ENCODE data around the gene CPSF4. TPM values are rescaled to one million over a fixed set of nuclear protein-coding genes. Genes with fewer than 3 reads are reported as not detected.
A peak's percentile ranks its signal among the peaks of the same experiment; 100 is the strongest.

Gene CPSF4
- total and polyA plus RNA-seq, 8 donors = 15.2 to 42.5 (median 23.7) TPM

- 98 to 100% methylated on average over 3 of the region's 3 CpGs for WGBS, 2 donors
- peaks cover 13 to 18% (median 17%) of the 10 kb centered on the region in 3 donors for H3K4me1 ChIP-seq
- no peak for TF ChIP-seq CTCF (IDR thresholded peaks at IDR 0.05)
- intact Hi-C loops (cut with DNase I) = no loop called here
- peaks cover 0 to 42% (median 0%) of the 10 kb centered on the region in 3 donors for H3K36me3 ChIP-seq
- no peaks in the 10 kb centered on the region for H3K9me3 ChIP-seq
- H3K4me3 ChIP-seq = no peak overlapping the region
- ATAC-seq = no peak
- H3K27ac ChIP-seq = no peak overlapping the region
- DNase-seq = no peak
- FAIRE-seq = no peak
- no peaks in the 10 kb centered on the region for H3K27me3 ChIP-seq
Observed at GRCh38 chr7:99402854-99403253, 35.9 kb upstream of the CPSF4 start.

GRCh38 chr7:99403764-99404163 is 35.0 kb upstream of the CPSF4 start:
- no peak for DNase-seq
- H3K4me3 ChIP-seq = no peak overlapping the region
- peaks cover 0 to 39% (median 0%) of the 10 kb centered on the region in 3 donors for H3K36me3 ChIP-seq
- WGBS, 2 donors = 65 to 82% methylated on average over 5 of the region's 5 CpGs
- no peak for TF ChIP-seq CTCF (IDR thresholded peaks at IDR 0.05)
- no peak for FAIRE-seq
- peaks cover 13 to 18% (median 17%) of the 10 kb centered on the region in 3 donors for H3K4me1 ChIP-seq
- ATAC-seq = no peak
- no peaks in the 10 kb centered on the region for H3K9me3 ChIP-seq
- intact Hi-C loops (cut with DNase I) = no loop called here
- no peaks in the 10 kb centered on the region for H3K27me3 ChIP-seq
- no peak overlapping the region for H3K27ac ChIP-seq

- no peaks in the 10 kb centered on the region for H3K27me3 ChIP-seq
- DNase-seq (peak in 2 of 6 donors; percentile 56 to 76), FAIRE-seq (no peak), ATAC-seq (no peak)
- intact Hi-C loops (cut with DNase I) = no loop called here
- WGBS, 2 donors = 73 to 77% methylated on average over 18 of the region's 18 CpGs
- H3K9me3 ChIP-seq = no peaks in the 10 kb centered on the region
- no peak overlapping the region for H3K4me3 ChIP-seq
- no peak overlapping the region for H3K27ac ChIP-seq
- peaks cover 0 to 36% (median 0%) of the 10 kb centered on the region in 3 donors for H3K36me3 ChIP-seq
- H3K4me1 ChIP-seq = peaks cover 13 to 18% (median 17%) of the 10 kb centered on the region in 3 donors
- TF ChIP-seq CTCF (IDR thresholded peaks at IDR 0.05) = no peak
Observed at GRCh38 chr7:99404235-99404976, 34.3 kb upstream of the CPSF4 start.

- peaks cover 17 to 20% (median 19%) of the 10 kb centered on the region in 3 donors for H3K4me1 ChIP-seq
- TF ChIP-seq CTCF (IDR thresholded peaks at IDR 0.05) = no peak
- DNase-seq (no peak), FAIRE-seq (no peak), ATAC-seq (no peak)
- H3K27me3 ChIP-seq = no peaks in the 10 kb centered on the region
- H3K4me3 ChIP-seq = no peak overlapping the region
- 91 to 93% methylated on average over 10 of the region's 10 CpGs for WGBS, 2 donors
- intact Hi-C loops (cut with DNase I) = no loop called here
- peaks cover 0 to 30% (median 0%) of the 10 kb centered on the region in 3 donors for H3K36me3 ChIP-seq
- no peaks in the 10 kb centered on the region for H3K9me3 ChIP-seq
- H3K27ac ChIP-seq = no peak overlapping the region
Observed at GRCh38 chr7:99404977-99405320, 33.8 kb upstream of the CPSF4 start.

- intact Hi-C loops (cut with DNase I) = no loop called here
Observed at GRCh38 chr7:99406557-99406956, 32.2 kb upstream of the CPSF4 start.

More at GRCh38 chr7:99406557-99406956, 32.2 kb upstream of the CPSF4 start:
- peaks cover 17 to 29% (median 24%) of the 10 kb centered on the region in 3 donors for H3K4me1 ChIP-seq
- 34 to 56% methylated on average over 1 of the region's 1 CpG for WGBS, 2 donors
- no peak for TF ChIP-seq CTCF (IDR thresholded peaks at IDR 0.05)
- no peak for FAIRE-seq
- no peaks in the 10 kb centered on the region for H3K9me3 ChIP-seq
- peaks cover 0 to 24% (median 0%) of the 10 kb centered on the region in 3 donors for H3K36me3 ChIP-seq
- H3K27ac ChIP-seq = no peak overlapping the region
- no peak for DNase-seq
- no peaks in the 10 kb centered on the region for H3K27me3 ChIP-seq
- no peak overlapping the region for H3K4me3 ChIP-seq
- ATAC-seq = no peak
